Esophagus muscularis mucosa (tissue), 3 donors: ENCODE measurements around the gene CDHR2.

Experiments used
- POLR2A ChIP-seq: fragments of 450-650 bp; IDR thresholded peaks from one replicate; pipeline ENCODE4 v1.6.1; 2017; ENCODE audit warnings: antibody characterized with exemption, moderate library complexity, mild to moderate bottlenecking, low read depth
- POLR2AphosphoS5 ChIP-seq, 2 donors: sonication (generic); formaldehyde crosslinking; IDR thresholded peaks; one replicate each; pipeline ENCODE4 v1.6.1; 2017; ENCODE audit warnings: antibody characterized with exemption in 2 of 2
- TF ChIP-seq, protein P1 (sequence below), 3 experiments: fragments of 200-600 bp in 2 of 3; fragments of 450-650 bp in 1 of 3; sonication (generic) in 2 of 3; IDR thresholded peaks; one replicate each; pipeline ENCODE4 v1.5.1; 2017 to 2019; ENCODE audit warnings: antibody characterized with exemption in 3 of 3, mild to moderate bottlenecking in 2 of 3, moderate library complexity in 1 of 3

DNA sequence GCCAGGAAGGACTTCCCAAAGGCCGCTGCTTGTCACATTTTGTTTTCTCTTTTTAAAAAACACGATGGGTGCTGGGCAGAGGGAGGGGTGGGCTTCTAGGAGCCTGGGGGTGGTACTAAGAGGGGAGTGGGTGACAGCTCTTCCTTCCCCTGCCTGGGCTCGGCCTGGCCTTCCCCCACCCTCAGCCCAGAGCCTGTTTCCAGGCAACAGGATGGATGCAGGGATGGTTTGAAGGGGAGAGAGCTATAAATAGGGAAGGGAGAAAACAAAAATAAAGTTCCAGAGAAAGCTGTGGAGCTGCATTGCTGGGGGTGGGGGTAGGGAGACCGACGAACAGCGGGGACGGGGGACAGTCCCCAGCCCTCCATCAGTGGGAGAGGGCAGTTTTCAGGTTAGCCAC lies 67.4 kb downstream of the CDHR2 start:
- TF ChIP-seq, protein P1, sequence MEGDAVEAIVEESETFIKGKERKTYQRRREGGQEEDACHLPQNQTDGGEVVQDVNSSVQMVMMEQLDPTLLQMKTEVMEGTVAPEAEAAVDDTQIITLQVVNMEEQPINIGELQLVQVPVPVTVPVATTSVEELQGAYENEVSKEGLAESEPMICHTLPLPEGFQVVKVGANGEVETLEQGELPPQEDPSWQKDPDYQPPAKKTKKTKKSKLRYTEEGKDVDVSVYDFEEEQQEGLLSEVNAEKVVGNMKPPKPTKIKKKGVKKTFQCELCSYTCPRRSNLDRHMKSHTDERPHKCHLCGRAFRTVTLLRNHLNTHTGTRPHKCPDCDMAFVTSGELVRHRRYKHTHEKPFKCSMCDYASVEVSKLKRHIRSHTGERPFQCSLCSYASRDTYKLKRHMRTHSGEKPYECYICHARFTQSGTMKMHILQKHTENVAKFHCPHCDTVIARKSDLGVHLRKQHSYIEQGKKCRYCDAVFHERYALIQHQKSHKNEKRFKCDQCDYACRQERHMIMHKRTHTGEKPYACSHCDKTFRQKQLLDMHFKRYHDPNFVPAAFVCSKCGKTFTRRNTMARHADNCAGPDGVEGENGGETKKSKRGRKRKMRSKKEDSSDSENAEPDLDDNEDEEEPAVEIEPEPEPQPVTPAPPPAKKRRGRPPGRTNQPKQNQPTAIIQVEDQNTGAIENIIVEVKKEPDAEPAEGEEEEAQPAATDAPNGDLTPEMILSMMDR (IDR thresholded peaks at IDR 0.05): no peak
- TF ChIP-seq POLR2A (no peak), POLR2AphosphoS5 (IDR thresholded peaks at IDR 0.05) (no peak)
